ENCODE results near the gene IGSF6.
"Not testable (repeated sequence)": the region's sequence is repeated elsewhere in the genome, so short reads cannot be mapped to it uniquely, and the experiment has no call there.

The IGSF6 gene

DNA sequence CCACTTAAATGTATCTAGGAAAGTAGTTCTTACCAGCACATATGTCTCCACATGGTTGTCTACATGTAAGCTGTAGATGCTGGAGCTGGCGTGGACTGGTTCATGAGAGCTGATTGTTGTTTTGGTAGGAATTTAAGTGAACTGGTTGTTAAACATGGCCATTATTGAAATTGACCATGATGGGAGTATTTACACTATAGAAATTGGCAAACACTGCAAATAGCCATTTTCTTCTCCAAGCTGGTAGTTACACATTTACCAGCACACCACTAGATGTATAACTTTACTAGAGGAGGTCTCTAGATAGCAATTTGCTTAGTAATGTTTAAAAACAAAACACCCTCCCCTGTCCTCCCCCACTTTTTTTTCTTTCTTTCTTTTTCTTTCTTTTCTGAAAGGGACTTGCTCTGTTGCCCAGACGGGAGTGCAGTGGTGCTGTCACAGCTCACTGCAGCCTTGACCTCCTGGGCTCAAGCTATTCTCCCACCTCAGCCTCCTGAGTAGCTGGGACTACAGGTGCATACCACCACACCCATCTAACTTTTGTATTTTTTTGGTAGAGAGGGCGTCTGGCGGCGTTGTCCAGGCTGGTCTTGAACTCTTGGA, 24.2 kb downstream of the IGSF6 start:
- DNase-seq = no peak

- DNase-seq = no peak
Measured at GRCh38 chr16:21626659-21627277, 25.6 kb downstream of the IGSF6 start.

DNA sequence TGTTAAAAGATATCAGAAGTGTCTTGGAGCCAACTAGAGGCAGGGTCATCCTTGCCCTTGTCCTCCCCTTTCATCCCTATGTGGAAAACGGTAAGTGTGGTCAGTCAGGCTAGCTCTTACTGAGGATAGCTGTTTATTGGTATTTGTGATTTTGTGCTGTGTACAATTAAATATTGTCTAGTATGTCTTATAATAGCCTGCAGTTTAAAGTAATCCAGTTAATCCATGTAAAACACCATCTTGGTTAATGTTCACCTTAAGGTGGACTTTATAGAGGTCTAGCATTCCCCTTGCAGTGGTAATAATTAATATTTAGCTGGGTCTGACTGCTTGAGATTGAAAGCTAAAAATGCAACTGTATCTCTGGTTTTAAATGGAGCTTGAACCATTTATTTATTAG, 27.4 kb downstream of the IGSF6 start:
- no peak for DNase-seq

DNA sequence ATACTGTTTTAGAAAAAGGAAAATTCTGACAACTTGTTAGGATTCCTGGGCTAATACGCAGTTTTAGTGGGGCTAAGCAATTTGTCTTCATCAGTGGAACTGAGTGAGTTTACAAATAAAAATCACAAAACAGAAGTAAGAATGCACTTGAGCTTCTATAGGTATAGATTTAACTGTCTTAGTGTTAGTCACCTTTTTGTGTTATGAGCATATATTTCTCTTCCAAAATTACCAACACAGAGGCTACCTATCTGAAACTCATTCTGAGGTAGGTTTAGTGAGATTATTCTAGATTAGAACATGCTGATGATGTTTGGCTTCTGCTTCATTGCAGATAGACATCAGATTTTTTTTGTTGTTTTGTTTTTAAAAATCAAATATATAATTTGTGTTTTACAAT, 29.9 kb downstream of the IGSF6 start:
- DNase-seq = no peak

- peak; percentile 18 for DNase-seq
Measured at GRCh38 chr16:21620592-21620991, 31.8 kb downstream of the IGSF6 start.

GRCh38 chr16:21619765-21620425, 32.5 kb downstream of the IGSF6 start:
- DNase-seq = peak; percentile 49

GRCh38 chr16:21618281-21618680, 34.1 kb downstream of the IGSF6 start:
- DNase-seq = no peak

- DNase-seq = peak; percentile 59
Measured at GRCh38 chr16:21617607-21618006, 34.8 kb downstream of the IGSF6 start.

GRCh38 chr16:21614896-21615295, 37.5 kb downstream of the IGSF6 start:
- DNase-seq = peak; percentile 35

DNA sequence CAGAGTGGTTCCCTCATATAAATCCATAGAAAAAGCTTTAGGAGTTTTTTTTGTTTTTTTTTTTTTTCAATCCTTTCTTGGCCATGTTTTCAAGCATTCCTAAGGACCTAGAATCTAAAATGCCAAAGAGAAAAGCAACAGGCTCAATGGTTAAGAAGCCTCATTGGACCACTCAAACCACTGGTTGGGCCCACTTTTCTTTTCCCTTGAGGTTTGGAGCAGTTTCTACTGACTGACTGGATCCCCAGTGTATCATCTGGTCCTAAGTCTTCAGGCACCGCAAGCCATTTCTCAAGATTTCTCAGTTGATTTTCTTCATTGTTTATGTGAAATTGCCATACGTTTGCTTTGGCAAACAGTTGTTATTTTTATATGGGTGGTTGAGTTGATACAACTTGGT, 38.6 kb downstream of the IGSF6 start:
- DNase-seq = no peak

DNA sequence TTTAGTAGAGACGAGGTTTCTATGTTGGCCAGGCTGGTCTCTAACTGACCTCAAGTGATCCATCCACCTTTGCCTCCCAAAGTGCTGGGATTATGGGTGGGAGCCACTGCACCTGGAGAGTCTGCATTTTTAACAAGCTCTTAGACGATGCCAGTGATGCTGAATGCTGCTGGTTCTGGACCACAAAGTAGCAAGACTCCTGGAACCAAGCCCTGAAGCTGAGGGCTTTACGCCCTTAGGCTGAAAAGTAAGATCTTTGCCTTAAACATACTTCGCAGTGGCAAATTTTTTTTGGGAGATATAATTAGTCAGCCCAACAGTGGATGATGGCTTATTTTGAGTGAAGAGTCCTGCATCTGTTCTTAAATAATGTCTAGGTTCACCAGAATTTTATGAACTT, 39.0 kb downstream of the IGSF6 start:
- no peak for DNase-seq

DNA sequence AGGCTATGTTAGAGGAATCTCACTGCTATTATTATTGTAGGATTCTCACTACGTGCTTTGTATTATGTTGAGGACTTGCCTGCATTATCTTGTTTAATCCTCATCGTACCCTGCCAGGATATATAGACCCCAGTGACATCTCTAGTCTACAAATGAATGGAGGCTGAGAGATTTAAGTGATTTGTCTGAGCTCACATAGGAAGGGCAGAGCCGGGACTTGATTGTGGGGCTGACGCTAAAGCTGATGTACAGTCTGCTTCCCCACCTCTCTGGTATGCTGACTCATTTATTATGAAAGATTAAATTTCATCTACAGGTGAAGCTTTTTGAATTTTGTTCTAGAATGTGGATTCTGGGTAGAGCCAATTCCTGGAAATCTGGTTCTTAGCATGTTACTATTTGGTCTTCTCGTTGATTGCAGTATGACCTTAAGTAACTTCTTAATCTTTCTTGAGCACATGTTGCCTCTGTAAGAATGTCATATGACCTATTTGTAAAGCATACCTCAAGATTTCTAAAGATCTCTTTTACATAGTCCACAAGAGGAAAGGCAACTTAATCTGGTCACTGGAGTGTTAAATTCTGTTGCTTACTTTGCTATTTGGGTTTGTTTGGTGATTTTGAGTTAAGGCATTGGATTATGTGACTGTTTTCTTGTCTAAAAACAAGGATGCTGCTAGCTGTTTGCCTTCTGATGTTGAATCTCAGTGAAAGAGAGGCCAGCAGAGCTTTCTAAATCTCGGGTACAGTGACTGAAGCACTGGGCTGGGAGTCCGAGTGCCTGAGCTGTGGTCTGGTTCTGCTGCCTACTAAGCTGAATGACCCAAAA, 40.6 kb downstream of the IGSF6 start:
- peak; percentile 95 for DNase-seq

DNA sequence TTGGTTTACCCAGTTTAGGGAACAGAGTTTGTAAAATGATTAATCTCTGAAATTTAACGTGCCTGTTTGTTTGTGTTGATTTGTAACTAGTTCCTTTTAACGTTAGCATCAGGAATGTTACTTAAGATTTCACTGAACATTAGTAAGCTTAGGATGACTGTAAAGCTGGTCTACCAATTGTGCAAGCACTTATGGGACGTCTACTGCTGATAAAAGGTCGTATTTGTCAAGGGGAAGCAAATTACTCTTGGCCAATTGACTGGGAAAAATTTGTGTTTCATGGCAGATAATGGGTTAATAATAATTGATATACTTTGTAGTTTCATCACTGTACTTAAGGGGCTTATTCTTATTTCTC, 41.2 kb downstream of the IGSF6 start:
- DNase-seq = peak; percentile 77

DNA sequence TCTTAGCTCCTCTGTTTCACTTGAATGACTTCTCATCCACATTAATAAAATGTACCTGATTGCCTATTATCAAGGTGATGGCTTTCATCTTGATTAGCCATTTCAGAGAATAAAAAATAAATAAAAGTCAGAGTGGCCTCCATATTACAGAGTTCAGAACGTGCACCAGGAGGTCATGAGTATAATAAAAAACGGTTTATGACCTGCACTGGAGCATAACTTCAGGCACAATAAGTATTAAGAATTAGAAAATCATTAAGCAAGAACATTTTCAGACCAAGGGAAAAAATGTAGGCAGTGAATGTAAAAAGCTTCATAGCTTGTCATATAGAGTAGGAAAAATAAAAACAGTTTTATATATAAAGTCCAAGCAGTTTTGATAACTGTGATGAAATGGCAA, 41.6 kb downstream of the IGSF6 start:
- no peak for DNase-seq

GRCh38 chr16:21610006-21610544, 42.3 kb downstream of the IGSF6 start:
- DNase-seq = no peak

DNA sequence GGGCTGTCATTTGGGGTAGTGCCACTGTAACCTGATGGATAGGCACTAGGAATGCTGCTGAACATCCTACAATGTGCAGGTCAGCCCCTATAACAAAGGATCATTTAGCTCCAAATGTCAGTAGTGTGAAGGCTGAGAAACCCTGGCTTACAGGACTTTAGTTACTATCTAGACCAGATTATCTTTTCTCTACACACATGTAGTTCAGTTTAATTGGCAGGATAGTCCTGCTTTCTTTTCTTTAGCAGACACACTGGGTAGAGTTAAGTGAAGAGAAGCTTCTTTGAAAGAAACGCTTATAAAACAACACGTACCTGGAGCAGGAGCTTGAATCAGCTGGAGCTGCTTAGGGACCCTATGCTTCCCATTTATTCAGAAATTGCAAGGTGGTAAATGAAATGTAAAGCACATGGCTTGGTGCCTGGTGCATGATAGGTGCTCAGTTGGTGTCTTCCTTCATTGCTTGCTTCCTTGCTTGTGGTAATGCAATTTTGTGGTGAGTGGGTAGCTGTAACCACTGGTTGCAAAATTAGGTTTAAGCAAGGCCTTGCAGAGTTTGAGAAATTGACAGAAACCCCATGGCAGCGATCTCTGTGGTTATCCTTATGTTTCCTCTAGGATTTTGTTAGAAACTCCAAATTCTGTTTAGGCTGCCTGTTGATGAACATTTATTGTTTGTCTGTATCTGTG, 43.6 kb downstream of the IGSF6 start:
- peak; percentile 81 for DNase-seq

- not testable (repeated sequence) for DNase-seq
Measured at GRCh38 chr16:21605848-21606247, 46.6 kb downstream of the IGSF6 start.

DNA sequence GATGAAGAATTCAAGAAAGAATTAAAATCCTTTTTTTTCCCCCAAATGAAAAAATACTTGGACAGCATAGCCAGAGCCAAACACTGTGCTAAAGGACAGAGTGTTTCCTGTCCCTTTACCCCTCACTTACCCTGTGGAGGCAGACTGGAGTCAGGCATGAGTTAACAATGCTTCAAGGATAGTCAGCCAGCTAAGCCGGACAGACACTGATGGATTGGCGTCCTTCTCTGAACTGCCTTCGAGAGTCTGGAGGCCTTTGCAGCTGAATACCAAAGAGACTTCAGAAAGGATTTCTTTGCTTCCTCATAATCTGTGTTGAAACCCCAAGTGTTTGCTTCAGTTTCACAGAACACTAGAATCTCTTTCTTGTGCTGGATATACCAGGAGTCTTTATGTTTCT, 48.5 kb downstream of the IGSF6 start:
- DNase-seq = no peak

DNA sequence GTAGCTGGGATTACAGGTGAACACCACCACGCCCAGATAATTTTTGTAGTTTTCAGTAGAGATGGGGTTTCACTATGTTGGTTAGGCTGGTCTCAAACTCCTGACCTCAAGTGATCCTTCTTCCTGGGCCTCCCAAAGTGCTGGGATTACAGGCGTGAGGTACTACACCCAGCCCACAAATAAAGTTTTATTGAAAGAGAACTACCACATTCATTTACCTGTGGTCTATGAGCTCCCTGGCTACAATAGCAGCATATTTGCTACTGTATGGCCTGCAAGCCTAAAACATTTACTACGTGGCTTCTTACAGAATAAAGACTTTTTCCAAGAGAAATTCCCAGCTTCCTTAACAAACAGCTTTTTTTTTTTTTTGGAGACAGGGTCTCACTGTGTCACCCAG, 49.6 kb downstream of the IGSF6 start:
- DNase-seq = no peak

DNA sequence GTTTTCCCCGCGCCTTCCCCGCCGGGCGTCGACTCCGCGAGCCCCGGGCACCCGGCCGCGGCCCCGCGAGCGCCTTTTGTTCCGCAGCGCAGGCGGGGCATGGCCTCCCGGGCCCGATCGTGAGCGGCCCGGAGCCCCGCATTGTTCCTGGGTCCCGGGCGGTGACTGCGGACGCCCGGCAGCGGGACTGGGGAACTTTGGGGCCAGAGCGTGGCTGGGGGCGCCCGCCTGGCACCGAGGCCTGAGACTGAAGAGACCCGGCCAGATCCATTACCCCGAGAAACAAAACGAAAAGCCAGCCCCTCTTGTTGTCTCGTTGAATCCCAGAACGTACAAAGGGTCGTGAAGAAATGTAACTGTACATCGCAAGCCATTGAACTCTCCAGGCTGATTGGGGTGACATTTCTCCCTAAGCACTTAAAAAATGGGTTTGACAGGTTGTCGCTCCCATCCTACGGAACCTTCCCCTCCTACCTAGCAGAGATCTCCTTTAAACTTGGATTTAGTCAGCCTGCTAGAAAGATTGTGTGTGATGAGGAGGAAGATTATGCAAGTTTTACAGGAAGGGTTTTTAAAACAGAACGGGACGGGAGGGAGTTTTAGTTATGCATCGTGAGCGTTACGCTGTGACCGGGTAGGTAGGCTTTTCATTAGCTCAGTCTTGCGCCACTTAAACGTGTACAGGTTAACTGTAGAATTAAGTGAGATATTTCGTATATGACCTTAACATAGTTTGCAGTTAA, 52.2 kb downstream of the IGSF6 start:
- peak; percentile 74 for DNase-seq

DNA sequence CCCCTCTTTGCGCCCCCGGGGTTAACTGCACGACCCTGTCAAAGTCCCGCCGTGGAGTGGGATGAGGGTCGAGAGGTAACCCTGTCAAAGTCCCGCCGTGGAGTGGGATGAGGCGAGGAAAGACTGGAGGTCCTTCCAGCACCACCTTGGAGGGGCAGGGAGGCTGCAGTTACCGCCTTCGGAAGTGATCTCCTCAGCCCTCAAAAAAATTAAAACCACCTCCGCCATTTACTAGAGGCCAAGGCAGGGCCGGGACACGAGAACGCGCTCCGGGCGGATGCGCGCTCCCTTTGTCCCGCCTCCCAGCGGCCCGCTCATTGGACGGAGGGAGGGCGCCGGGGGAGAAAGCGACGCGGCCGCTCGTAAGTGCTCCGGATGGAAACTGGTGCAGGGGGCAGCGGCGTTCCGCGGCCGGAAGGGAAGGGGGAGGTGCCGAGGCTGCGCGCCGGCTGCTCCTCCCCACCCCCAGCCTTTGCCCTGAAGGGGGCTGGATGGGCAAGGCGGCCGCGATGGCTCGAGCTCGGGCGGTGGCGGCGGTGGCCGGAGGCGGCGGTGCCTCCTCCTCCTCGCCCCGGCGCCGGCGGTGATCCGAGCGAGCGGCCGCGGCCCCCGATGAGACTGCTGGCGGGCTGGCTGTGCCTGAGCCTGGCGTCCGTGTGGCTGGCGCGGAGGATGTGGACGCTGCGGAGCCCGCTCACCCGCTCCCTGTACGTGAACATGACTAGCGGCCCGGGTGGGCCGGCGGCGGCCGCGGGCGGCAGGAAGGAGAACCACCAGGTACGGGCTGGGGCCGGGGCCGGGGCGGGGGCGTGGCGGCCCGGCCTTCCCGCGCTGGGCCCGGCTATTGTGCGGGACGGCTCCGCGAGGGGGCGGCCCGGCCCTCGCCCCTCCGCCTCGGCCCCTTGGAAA, 53.0 kb downstream of the IGSF6 start, which contains the start of gene METTL9:
Gene METTL9 (plus strand): TSS at position 456 of the 909 bp plus-strand sequence. CDS start 157 bp downstream, at position 613.
- peak; percentile 96 for DNase-seq
